T-helper 1 cell treated with Interleukin-12 subunit alpha and Interleukin-12 subunit beta and Interleukin-4 antibody, amounts not matched to agents 30 μg/mL and 1 μg/mL, for 36 hours (primary cell): ENCODE results near the gene SIRT7.

Experiments
- H3K27ac Mint-ChIP-seq: one replicate; pipeline ENCODE4 v1.8.0; 2021; ENCODE audit warnings: mild to moderate bottlenecking, mixed read lengths
- H3K27me3 Mint-ChIP-seq: one replicate; pipeline ENCODE4 v1.8.0; 2021; ENCODE audit warnings: low read depth, mixed read lengths
- H3K36me3 Mint-ChIP-seq: one replicate; pipeline ENCODE4 v1.8.0; 2021; ENCODE audit warnings: low read depth, mixed read lengths
- H3K4me1 Mint-ChIP-seq: one replicate; pipeline ENCODE4 v1.8.0; 2021; ENCODE audit warnings: low read depth, mixed read lengths
- H3K4me3 Mint-ChIP-seq: one replicate; pipeline ENCODE4 v1.8.0; 2021; ENCODE audit warnings: mild to moderate bottlenecking, moderate library complexity, mixed read lengths
- H3K9me3 Mint-ChIP-seq: one replicate; pipeline ENCODE4 v1.8.0; 2021; ENCODE audit warnings: mixed read lengths

SIRT7 gene

GRCh38 chr17:81885869-81886548, 32.0 kb downstream of the SIRT7 start:
- Mint-ChIP-seq H3K9me3 (no peaks in the 10 kb centered on the region), H3K36me3 (peaks cover 43% of the 10 kb centered on the region), H3K27me3 (no peaks in the 10 kb centered on the region), H3K4me1 (peaks cover 18% of the 10 kb centered on the region), H3K27ac (no peak overlapping the region), H3K4me3 (no peak overlapping the region)

- no peak overlapping the region for H3K27ac Mint-ChIP-seq
- peaks cover 16% of the 10 kb centered on the region for H3K4me1 Mint-ChIP-seq
- no peaks in the 10 kb centered on the region for H3K9me3 Mint-ChIP-seq
- peaks cover 43% of the 10 kb centered on the region for H3K36me3 Mint-ChIP-seq
- no peaks in the 10 kb centered on the region for H3K27me3 Mint-ChIP-seq
- no peak overlapping the region for H3K4me3 Mint-ChIP-seq
These were observed 32.5 kb downstream of the SIRT7 start for GRCh38 chr17:81885454-81885853.

- H3K4me3 Mint-ChIP-seq = no peak overlapping the region
- H3K27me3 Mint-ChIP-seq = no peaks in the 10 kb centered on the region
- H3K9me3 Mint-ChIP-seq = no peaks in the 10 kb centered on the region
- peaks cover 40% of the 10 kb centered on the region for H3K36me3 Mint-ChIP-seq
- H3K27ac Mint-ChIP-seq = no peak overlapping the region
- peaks cover 14% of the 10 kb centered on the region for H3K4me1 Mint-ChIP-seq
These were observed 33.0 kb downstream of the SIRT7 start for GRCh38 chr17:81884968-81885367.

- Mint-ChIP-seq H3K36me3 (peaks cover 40% of the 10 kb centered on the region), H3K27me3 (no peaks in the 10 kb centered on the region), H3K4me3 (no peak overlapping the region), H3K27ac (no peak overlapping the region), H3K9me3 (no peaks in the 10 kb centered on the region), H3K4me1 (peaks cover 14% of the 10 kb centered on the region)
These were observed 33.5 kb downstream of the SIRT7 start for GRCh38 chr17:81884520-81884919.

GRCh38 chr17:81879121-81879520, 38.9 kb downstream of the SIRT7 start:
- Mint-ChIP-seq H3K4me1 (peaks cover 2% of the 10 kb centered on the region), H3K27ac (peak overlapping the region; percentile 18), H3K27me3 (no peaks in the 10 kb centered on the region), H3K36me3 (peaks cover 21% of the 10 kb centered on the region), H3K4me3 (no peak overlapping the region), H3K9me3 (no peaks in the 10 kb centered on the region)

GRCh38 chr17:81878294-81878693, 39.7 kb downstream of the SIRT7 start:
- Mint-ChIP-seq H3K9me3 (no peaks in the 10 kb centered on the region), H3K36me3 (peaks cover 21% of the 10 kb centered on the region), H3K4me3 (no peak overlapping the region), H3K4me1 (peaks cover 2% of the 10 kb centered on the region), H3K27me3 (no peaks in the 10 kb centered on the region), H3K27ac (no peak overlapping the region)

GRCh38 chr17:81877569-81877968, 40.4 kb downstream of the SIRT7 start:
- no peaks in the 10 kb centered on the region for H3K27me3 Mint-ChIP-seq
- peak overlapping the region; percentile 59 for H3K27ac Mint-ChIP-seq
- H3K4me3 Mint-ChIP-seq = no peak overlapping the region
- H3K36me3 Mint-ChIP-seq = peaks cover 25% of the 10 kb centered on the region
- H3K4me1 Mint-ChIP-seq = peaks cover 6% of the 10 kb centered on the region
- no peaks in the 10 kb centered on the region for H3K9me3 Mint-ChIP-seq

GRCh38 chr17:81871387-81872230, 46.4 kb downstream of the SIRT7 start:
- peak overlapping the region; percentile 91 for H3K27ac Mint-ChIP-seq
- no peaks in the 10 kb centered on the region for H3K9me3 Mint-ChIP-seq
- no peaks in the 10 kb centered on the region for H3K27me3 Mint-ChIP-seq
- peaks cover 13% of the 10 kb centered on the region for H3K36me3 Mint-ChIP-seq
- H3K4me1 Mint-ChIP-seq = peaks cover 18% of the 10 kb centered on the region
- peak overlapping the region; percentile 83 for H3K4me3 Mint-ChIP-seq

GRCh38 chr17:81870981-81871386, 47.0 kb downstream of the SIRT7 start, which contains the start of gene ARHGDIA:
Gene ARHGDIA (minus strand): TSS chr17:81871337. CDS start chr17:81869930, 1,407 bp downstream.
- Mint-ChIP-seq H3K4me3 (peak within 1 kb of the TSS; percentile 89), H3K36me3 (peaks cover 13% of the 10 kb centered on the region), H3K27me3 (no peaks in the 10 kb centered on the region), H3K4me1 (peaks cover 18% of the 10 kb centered on the region), H3K27ac (peak within 1 kb of the TSS; percentile 91), H3K9me3 (no peaks in the 10 kb centered on the region)

- H3K9me3 Mint-ChIP-seq = no peaks in the 10 kb centered on the region
- H3K4me3 Mint-ChIP-seq = peak overlapping the region; percentile 89
- no peaks in the 10 kb centered on the region for H3K27me3 Mint-ChIP-seq
- H3K4me1 Mint-ChIP-seq = peaks cover 18% of the 10 kb centered on the region
- H3K36me3 Mint-ChIP-seq = peaks cover 13% of the 10 kb centered on the region
- peak overlapping the region; percentile 91 for H3K27ac Mint-ChIP-seq
These were observed 47.6 kb downstream of the SIRT7 start for GRCh38 chr17:81870131-81870980.

- Mint-ChIP-seq H3K27ac (peak overlapping the region; percentile 91), H3K4me3 (peak overlapping the region; percentile 89)
These were observed 48.5 kb downstream of the SIRT7 start for GRCh38 chr17:81869221-81870130.

GRCh38 chr17:81868674-81869220, 49.2 kb downstream of the SIRT7 start:
- H3K27ac Mint-ChIP-seq = peak overlapping the region; percentile 55
- H3K27me3 Mint-ChIP-seq = no peaks in the 10 kb centered on the region
- peaks cover 13% of the 10 kb centered on the region for H3K36me3 Mint-ChIP-seq
- no peaks in the 10 kb centered on the region for H3K9me3 Mint-ChIP-seq
- H3K4me1 Mint-ChIP-seq = peaks cover 18% of the 10 kb centered on the region
- peak overlapping the region; percentile 89 for H3K4me3 Mint-ChIP-seq

More at GRCh38 chr17:81869221-81870130, 48.5 kb downstream of the SIRT7 start:
- Mint-ChIP-seq H3K4me1 (peaks cover 18% of the 10 kb centered on the region), H3K9me3 (no peaks in the 10 kb centered on the region), H3K36me3 (peaks cover 13% of the 10 kb centered on the region), H3K27me3 (no peaks in the 10 kb centered on the region)

GRCh38 chr17:81867991-81868673, 49.8 kb downstream of the SIRT7 start:
- Mint-ChIP-seq H3K4me3 (peak overlapping the region; percentile 44), H3K27me3 (no peaks in the 10 kb centered on the region), H3K36me3 (peaks cover 19% of the 10 kb centered on the region), H3K9me3 (no peaks in the 10 kb centered on the region), H3K4me1 (peaks cover 24% of the 10 kb centered on the region), H3K27ac (peak overlapping the region; percentile 69)
